Amniotic stem cell (primary cell): Measurements from ENCODE around the gene HPCAL1.

Experiments used
- DNase-seq: peaks from one replicate; lab custom pipeline; 2025; lab: John Stamatoyannopoulos, UW

Gene HPCAL1

GRCh38 chr2:10269711-10270610 lies 32.7 kb upstream of the HPCAL1 start:
- DNase-seq = no peak

GRCh38 chr2:10271509-10271908 lies 31.2 kb upstream of the HPCAL1 start:
- no peak for DNase-seq

- no peak for DNase-seq
Observed at GRCh38 chr2:10271946-10272345, 30.8 kb upstream of the HPCAL1 start.

GRCh38 chr2:10272464-10272863 lies 30.2 kb upstream of the HPCAL1 start:
- no peak for DNase-seq

- no peak for DNase-seq
Observed at GRCh38 chr2:10273215-10274175, 29.2 kb upstream of the HPCAL1 start.

GRCh38 chr2:10274376-10274775 lies 28.3 kb upstream of the HPCAL1 start:
- DNase-seq = no peak

GRCh38 chr2:10274983-10275802 lies 27.5 kb upstream of the HPCAL1 start:
- no peak for DNase-seq

GRCh38 chr2:10276481-10277292 lies 26.0 kb upstream of the HPCAL1 start:
- no peak for DNase-seq

- no peak for DNase-seq
Observed at GRCh38 chr2:10277293-10278028, 25.2 kb upstream of the HPCAL1 start.

- DNase-seq = no peak
Observed at GRCh38 chr2:10278029-10278762, 24.5 kb upstream of the HPCAL1 start.

- no peak for DNase-seq
Observed at GRCh38 chr2:10278763-10279471, 23.8 kb upstream of the HPCAL1 start.

- no peak for DNase-seq
Observed at GRCh38 chr2:10279472-10279870, 23.2 kb upstream of the HPCAL1 start.

GRCh38 chr2:10279946-10280463 lies 22.7 kb upstream of the HPCAL1 start:
- no peak for DNase-seq

GRCh38 chr2:10281891-10282290 lies 20.8 kb upstream of the HPCAL1 start:
- DNase-seq = no peak

GRCh38 chr2:10282611-10283105 lies 20.0 kb upstream of the HPCAL1 start:
- no peak for DNase-seq

GRCh38 chr2:10283106-10284062 lies 19.3 kb upstream of the HPCAL1 start:
- DNase-seq = peak; percentile 23
